ENCODE measurements around the gene IGSF11. TPM values are rescaled to one million over a fixed set of nuclear protein-coding genes. Genes with fewer than 3 reads are reported as not detected.

The IGSF11 gene
- total RNA-seq, 1 donor from 2014 or later = 1.3 TPM

- Mint-ChIP-seq H3K27ac (ENCODE audit: unreplicated experiment) (no peak overlapping the region), H3K4me1 (no peaks in the 10 kb centered on the region), H3K27me3 (ENCODE audit: low read depth) (no peaks in the 10 kb centered on the region), H3K4me3 (no peak overlapping the region), H3K9me3 (no peaks in the 10 kb centered on the region), H3K36me3 (ENCODE audit: low read depth) (no peaks in the 10 kb centered on the region)
- TF ChIP-seq CTCF (conservative IDR thresholded peaks at IDR 0.05) = no peak
- no peak for DNase-seq (ENCODE audit: low read depth, low spot score)
These were observed 28.2 kb upstream of the IGSF11 start for GRCh38 chr3:119062892-119063291.

GRCh38 chr3:119044593-119044992 lies 9.9 kb upstream of the IGSF11 start:
- H3K4me3 Mint-ChIP-seq = peak overlapping the region; percentile 69
- no peak for TF ChIP-seq CTCF (conservative IDR thresholded peaks at IDR 0.05)

GRCh38 chr3:119042162-119042561 lies 7.5 kb upstream of the IGSF11 start:
- Mint-ChIP-seq H3K9me3 (peaks cover 8% of the 10 kb centered on the region), H3K27me3 (ENCODE audit: low read depth) (peaks cover 6% of the 10 kb centered on the region)
- no peak for TF ChIP-seq CTCF (conservative IDR thresholded peaks at IDR 0.05)

More at GRCh38 chr3:119044593-119044992, 9.9 kb upstream of the IGSF11 start:
- Mint-ChIP-seq H3K36me3 (ENCODE audit: low read depth) (peaks cover 3% of the 10 kb centered on the region), H3K9me3 (peaks cover 8% of the 10 kb centered on the region), H3K27me3 (ENCODE audit: low read depth) (no peaks in the 10 kb centered on the region), H3K27ac (ENCODE audit: unreplicated experiment) (no peak overlapping the region), H3K4me1 (peaks cover 4% of the 10 kb centered on the region)
- DNase-seq (ENCODE audit: low read depth, low spot score) = no peak

GRCh38 chr3:119035014-119035346 lies 334 bp upstream of the IGSF11 start:
- H3K36me3 Mint-ChIP-seq (ENCODE audit: low read depth) = no peaks in the 10 kb centered on the region
- H3K4me3 Mint-ChIP-seq = peak overlapping the region; percentile 80
- no peak for DNase-seq (ENCODE audit: low read depth, low spot score)
- no peaks in the 10 kb centered on the region for H3K9me3 Mint-ChIP-seq
- H3K27me3 Mint-ChIP-seq (ENCODE audit: low read depth) = peaks cover 50% of the 10 kb centered on the region
- H3K4me1 Mint-ChIP-seq = peaks cover 18% of the 10 kb centered on the region
- H3K27ac Mint-ChIP-seq (ENCODE audit: unreplicated experiment) = no peak overlapping the region
- TF ChIP-seq CTCF (conservative IDR thresholded peaks at IDR 0.05) = peak; percentile 20

More at GRCh38 chr3:119042162-119042561, 7.5 kb upstream of the IGSF11 start:
- Mint-ChIP-seq H3K36me3 (ENCODE audit: low read depth) (peaks cover 3% of the 10 kb centered on the region), H3K4me3 (no peak overlapping the region), H3K4me1 (peaks cover 4% of the 10 kb centered on the region), H3K27ac (ENCODE audit: unreplicated experiment) (no peak overlapping the region)
- DNase-seq (ENCODE audit: low read depth, low spot score) = no peak

- Mint-ChIP-seq H3K9me3 (no peaks in the 10 kb centered on the region), H3K4me3 (peak overlapping the region; percentile 90), H3K4me1 (peaks cover 18% of the 10 kb centered on the region), H3K27me3 (ENCODE audit: low read depth) (peaks cover 50% of the 10 kb centered on the region), H3K36me3 (ENCODE audit: low read depth) (no peaks in the 10 kb centered on the region), H3K27ac (ENCODE audit: unreplicated experiment) (no peak overlapping the region)
- DNase-seq (ENCODE audit: low read depth, low spot score) = no peak
- no peak for TF ChIP-seq CTCF (conservative IDR thresholded peaks at IDR 0.05)
These were observed 1.0 kb downstream of the IGSF11 start for GRCh38 chr3:119033393-119034255.

All from neural crest cell (in vitro differentiated cells).